Coronary artery (tissue), 2 donors: ENCODE data around the gene SECISBP2L.
A peak's percentile ranks its signal among the peaks of the same experiment; 100 is the strongest.
"Not testable (repeated sequence)": the region's sequence is repeated elsewhere in the genome, so short reads cannot be mapped to it uniquely, and the experiment has no call there.

ENCODE experiments used
- DNase-seq: peaks from one replicate; pipeline ENCODE4 v3.0.0-alpha.2; 2017; ENCODE audit warnings: low spot score
- H3K27ac ChIP-seq, 2 donors: fragments of 200-600 bp; sonication (generic); one replicate each; pipeline ENCODE4 v1.5.1; 2016 to 2019
- H3K4me3 ChIP-seq: fragments of 200-600 bp; sonication (generic); 2 replicates; pipeline ENCODE4 v1.5.1; 2016; ENCODE audit warnings: mild to moderate bottlenecking, moderate library complexity
- TF ChIP-seq, protein P1 (sequence below): fragments of 200-600 bp; sonication (generic); IDR thresholded peaks from one replicate; pipeline ENCODE4 v1.5.1; 2019; ENCODE audit warnings: antibody characterized with exemption

SECISBP2L gene

DNA sequence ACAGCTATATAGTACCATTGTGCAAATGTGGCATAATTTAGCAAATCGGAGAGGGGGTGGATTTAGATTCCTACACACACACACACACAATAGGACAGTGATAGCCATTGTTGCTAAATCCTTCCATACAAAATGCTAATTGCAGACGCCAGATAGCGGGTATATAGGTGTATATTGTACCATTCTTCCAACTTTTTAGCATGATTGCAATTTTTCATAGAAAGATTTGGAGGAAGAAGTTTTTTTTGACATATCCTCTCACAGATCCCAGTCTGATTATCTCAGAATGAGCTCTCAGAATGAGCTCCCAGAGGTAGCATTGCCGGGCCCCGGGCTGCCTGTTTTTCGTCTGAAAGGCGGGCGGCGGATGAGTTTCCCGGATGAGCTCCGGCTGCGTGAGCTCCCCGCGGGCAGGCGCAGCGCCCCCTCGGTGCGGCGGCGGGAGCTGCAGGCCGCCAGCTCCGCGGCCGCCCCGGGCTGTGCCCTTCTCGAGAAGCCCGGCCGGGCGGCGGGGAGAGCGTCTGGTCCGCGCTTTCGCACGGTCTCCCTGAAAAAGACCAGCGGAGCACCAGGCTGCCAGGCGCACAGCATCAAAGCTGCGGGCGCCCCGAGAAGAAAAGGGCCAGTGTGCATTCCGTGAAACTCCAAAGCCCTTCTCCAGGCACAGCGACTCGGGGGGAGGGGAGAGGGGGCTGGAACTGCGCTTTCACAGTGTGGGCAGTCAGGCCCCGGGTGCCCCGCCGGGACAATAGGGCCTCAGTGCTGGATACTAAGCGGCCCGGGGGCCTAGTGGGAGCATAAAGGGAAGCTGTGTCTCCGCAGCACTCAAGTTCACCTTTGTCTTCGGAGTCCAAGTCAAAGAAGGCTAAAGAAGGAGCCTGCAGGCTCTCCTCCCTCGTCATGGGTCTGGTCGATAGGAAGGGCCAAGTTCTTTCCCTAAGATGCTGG is 70.5 kb downstream of the SECISBP2L start:
- peak overlapping the region; percentile 72 for H3K4me3 ChIP-seq
- TF ChIP-seq, protein P1, sequence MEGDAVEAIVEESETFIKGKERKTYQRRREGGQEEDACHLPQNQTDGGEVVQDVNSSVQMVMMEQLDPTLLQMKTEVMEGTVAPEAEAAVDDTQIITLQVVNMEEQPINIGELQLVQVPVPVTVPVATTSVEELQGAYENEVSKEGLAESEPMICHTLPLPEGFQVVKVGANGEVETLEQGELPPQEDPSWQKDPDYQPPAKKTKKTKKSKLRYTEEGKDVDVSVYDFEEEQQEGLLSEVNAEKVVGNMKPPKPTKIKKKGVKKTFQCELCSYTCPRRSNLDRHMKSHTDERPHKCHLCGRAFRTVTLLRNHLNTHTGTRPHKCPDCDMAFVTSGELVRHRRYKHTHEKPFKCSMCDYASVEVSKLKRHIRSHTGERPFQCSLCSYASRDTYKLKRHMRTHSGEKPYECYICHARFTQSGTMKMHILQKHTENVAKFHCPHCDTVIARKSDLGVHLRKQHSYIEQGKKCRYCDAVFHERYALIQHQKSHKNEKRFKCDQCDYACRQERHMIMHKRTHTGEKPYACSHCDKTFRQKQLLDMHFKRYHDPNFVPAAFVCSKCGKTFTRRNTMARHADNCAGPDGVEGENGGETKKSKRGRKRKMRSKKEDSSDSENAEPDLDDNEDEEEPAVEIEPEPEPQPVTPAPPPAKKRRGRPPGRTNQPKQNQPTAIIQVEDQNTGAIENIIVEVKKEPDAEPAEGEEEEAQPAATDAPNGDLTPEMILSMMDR: peak; percentile 92
- H3K27ac ChIP-seq: peak overlapping the region; percentile 82 to 95
- DNase-seq: peak; percentile 85

DNA sequence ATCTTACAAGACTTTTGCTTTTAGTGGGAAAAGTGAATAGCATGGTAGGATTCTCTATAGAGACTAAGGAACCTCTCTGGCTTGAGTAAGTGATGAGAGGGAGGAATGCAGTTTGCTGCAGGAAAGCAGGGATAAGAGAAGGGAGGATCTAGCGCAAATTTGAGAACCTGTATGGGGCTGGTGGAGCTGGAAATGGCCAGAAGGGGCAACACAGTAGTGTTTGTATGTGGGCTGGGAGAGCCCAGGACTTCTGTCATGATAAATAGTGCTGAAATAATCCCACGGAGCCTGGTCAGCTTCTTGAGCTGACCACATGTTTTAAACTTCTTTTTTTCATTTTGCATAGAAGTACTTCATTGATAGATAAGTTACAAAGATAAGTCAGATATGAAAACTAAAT is 71.4 kb downstream of the SECISBP2L start:
- H3K27ac ChIP-seq: peak overlapping the region; percentile 82 to 95
- TF ChIP-seq, protein P1: no peak
- H3K4me3 ChIP-seq: peak overlapping the region; percentile 72
- DNase-seq: no peak

DNA sequence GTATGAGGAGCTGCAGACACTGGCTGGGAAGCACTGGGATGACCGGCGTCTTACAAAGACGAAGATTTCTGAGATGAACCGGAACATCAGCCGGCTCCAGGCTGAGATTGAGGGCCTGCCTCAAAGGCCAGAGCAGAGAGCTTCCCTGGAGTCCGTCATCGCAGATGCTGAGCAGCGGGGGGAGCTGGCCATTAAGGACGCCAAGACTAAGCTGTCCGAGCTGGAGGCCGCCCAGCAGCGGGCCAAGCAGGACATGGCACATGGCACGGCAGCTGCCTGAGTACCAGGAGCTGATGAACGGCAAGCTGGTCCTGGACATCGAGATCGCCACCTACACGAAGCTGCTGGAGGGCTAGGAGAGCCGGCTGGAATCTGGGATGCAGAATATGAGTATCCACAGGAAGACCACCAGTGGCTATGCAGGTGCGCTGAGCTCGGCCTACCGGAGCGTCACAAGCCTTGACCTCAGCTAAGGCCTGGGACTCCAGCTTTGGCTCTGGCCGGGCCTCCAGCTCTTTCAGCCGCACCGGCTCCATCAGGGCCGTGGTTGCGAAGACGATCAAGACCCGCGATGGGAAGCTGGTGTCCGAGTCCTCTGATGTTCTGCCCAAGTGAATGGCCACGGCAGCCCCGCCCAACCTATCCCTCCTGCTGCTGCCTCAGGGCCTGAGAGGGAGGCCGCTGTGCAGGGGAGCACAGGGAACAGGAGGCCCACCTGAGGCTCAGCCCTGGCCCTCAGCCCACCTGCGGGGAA is 73.3 kb downstream of the SECISBP2L start:
- TF ChIP-seq, protein P1: no peak
- DNase-seq: no peak
- no peak overlapping the region for H3K4me3 ChIP-seq
- no peak overlapping the region for H3K27ac ChIP-seq

DNA sequence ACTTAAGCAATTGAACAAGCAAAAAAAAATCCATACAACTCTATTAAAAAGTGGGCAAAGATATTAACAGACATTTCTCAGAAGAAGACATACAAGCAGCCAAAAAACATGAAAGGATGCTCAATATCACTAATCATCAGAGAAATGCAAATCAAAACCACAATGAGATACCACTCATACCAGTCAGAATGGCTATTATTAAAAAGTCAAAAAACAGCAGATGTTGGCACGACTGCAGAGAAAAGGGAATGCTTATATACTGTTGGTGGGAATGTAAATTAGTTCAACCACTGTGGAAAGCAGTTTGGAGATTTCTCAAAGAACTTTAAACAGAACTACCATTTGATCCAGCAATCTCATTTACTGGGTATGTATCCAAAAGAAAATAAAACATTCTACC is 75.3 kb downstream of the SECISBP2L start:
- DNase-seq, H3K27ac ChIP-seq, H3K4me3 ChIP-seq: not testable (repeated sequence)

DNA sequence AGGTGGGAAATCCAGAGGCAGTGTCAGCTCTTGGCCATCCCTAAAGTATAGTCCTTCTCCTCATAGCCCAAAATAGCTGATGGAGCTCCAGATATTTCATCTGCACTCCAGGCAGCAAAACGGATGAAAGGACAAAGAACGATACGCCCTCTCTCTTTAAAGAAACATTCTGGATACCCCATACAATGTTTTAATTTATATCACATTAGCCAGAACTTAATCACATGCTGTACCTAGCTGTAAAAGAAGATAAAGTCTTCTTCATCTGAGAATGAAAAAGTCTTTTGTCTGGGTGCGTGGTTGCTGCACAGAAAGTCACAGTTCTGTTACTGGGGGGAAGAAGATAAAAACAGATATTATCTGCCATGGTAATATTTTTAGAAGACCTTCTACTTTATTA is 78.2 kb downstream of the SECISBP2L start:
- DNase-seq: no peak
- Histone ChIP-seq H3K27ac (no peak overlapping the region), H3K4me3 (no peak overlapping the region)
- TF ChIP-seq, protein P1: no peak

DNA sequence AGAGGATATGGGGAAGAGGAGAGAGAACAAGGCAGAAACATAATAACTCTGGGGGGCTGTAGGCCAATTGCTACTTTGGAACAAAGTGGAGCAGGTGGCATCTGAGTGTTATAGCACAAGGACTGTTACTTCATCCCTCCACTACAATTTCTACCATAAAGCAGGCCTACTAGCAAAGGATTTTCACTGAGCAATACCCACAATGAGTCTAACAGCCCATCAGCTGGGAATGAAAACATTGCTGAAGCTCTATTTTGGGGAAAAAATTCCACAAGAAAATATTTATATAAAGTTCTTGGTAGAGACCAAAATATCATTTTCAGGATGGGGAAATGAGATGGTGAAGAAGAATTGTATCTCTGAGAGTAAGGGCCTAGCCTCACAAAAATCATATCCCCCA is 78.9 kb downstream of the SECISBP2L start:
- no peak for DNase-seq
- Histone ChIP-seq H3K4me3 (no peak overlapping the region), H3K27ac (peak overlapping the region in 1 of 2 donors; percentile 85)
- TF ChIP-seq, protein P1: no peak

DNA sequence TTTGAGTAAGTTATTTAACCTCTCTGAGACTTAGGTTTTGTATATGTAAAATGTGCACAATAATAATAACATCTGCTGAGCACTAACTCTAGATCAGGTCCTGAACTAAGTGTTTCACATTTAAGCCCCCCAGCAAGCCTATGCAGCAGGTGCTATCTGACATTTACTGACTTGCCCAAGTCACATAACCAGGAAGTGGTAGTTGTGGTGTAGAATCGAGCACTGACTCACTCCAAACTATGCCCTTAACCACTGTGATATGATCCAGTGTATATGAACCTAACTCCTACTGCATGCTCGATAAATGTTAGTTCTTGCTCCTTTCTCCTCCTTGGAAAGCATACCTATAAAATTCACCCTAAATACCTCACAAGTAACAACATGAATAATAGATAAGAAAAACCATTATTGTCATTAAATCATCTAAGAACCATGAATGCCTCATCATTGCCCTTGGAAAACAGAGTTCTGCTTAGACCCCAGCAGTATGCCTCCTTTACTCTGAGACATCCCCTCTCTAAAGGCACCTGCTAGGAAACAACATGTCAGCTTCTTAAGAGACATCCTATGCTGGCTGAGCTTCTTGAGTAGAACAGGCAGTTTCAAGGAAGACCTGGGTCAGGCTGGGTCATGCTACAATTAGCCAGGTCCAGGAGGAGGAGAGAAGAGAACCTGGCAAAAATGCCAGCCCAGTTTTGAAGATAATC is 79.5 kb downstream of the SECISBP2L start:
- H3K27ac ChIP-seq: peak overlapping the region in 1 of 2 donors; percentile 85
- no peak for DNase-seq
- TF ChIP-seq, protein P1: no peak

More for the DNA sequence above, 79.5 kb downstream of the SECISBP2L start:
- H3K4me3 ChIP-seq: no peak overlapping the region
